GM12878 (cell line): ENCODE results near the gene LIPA. TPM values are rescaled to one million over a fixed set of nuclear protein-coding genes. Genes with fewer than 3 reads are reported as not detected.

Experiments used
- ATAC-seq: fragments of 200-7000 bp; cut with Tn5 transposase; 3 replicates; pipeline ENCODE4 v1.9.1; 2020; ENCODE audit warnings: mild to moderate bottlenecking, moderate library complexity
- BruUV-seq: library from RNA; stranded (reverse); fragments of 400-500 nt; replicated peaks from 2 replicates; lab custom pipeline; 2021; lab: Mats Ljungman, UMichigan
- CTCF ChIA-PET: fragments of 300-600 bp; sonication (Branson Sonifier 250); formaldehyde crosslinking; extraction: SDS; loops from one replicate; lab custom pipeline; 2021; ENCODE audit warnings: inconsistent platforms; lab: Yijun Ruan, JAX
- POLR2A ChIA-PET: fragments of 350-600 bp; formaldehyde crosslinking; extraction: SDS; loops from one replicate; lab custom pipeline; 2021; ENCODE audit warnings: inconsistent platforms; lab: Charles Lee
- RAD21 ChIA-PET: fragments of 300-600 bp; sonication (Branson Sonifier 250); formaldehyde crosslinking; loops from one replicate; lab custom pipeline; 2023; ENCODE audit warnings: antibody characterized with exemption; ENCODE audit not compliant: unreplicated experiment; lab: Charles Lee
- SMC1A ChIA-PET: fragments of 300-600 bp; sonication (Branson Sonifier 250); formaldehyde crosslinking; loops from one replicate; lab custom pipeline; 2023; ENCODE audit not compliant: unreplicated experiment, uncharacterized antibody; lab: Charles Lee
- DNase-seq: peaks from one replicate; pipeline ENCODE4 v3.0.0-alpha.2; 2011; ENCODE audit warnings: low read depth, low spot score
- FAIRE-seq: peaks from 3 replicates; lab custom pipeline; 2011; peaks lifted over from hg19 to GRCh38; lab: Jason Lieb, UNC
- H2AFZ ChIP-seq: 2 replicates; pipeline ENCODE4 v1.6.0; 2011; ENCODE audit warnings: low read depth, low read length, control low read depth; ENCODE audit not compliant: control insufficient read depth
- H3K27ac ChIP-seq: 2 replicates; pipeline ENCODE4 v1.5.1; 2011; ENCODE audit warnings: control low read depth; ENCODE audit not compliant: control insufficient read depth, insufficient read depth
- H3K27me3 ChIP-seq, 2 experiments: replicated peaks in 1 of 2; 2 replicates each; pipeline versions ENCODE4 v1.6.0 to v1.6.1; 2011; ENCODE audit warnings: low read length in 1 of 2; ENCODE audit not compliant: control insufficient read depth in 2 of 2, insufficient read depth in 2 of 2
- H3K36me3 ChIP-seq, 2 experiments: 2 replicates each; pipeline ENCODE4 v1.5.1; 2011; ENCODE audit warnings: low read length in 1 of 2; ENCODE audit not compliant: control insufficient read depth in 2 of 2, insufficient read depth in 2 of 2
- H3K4me1 ChIP-seq: 2 replicates; pipeline ENCODE4 v1.6.1; 2011; ENCODE audit warnings: mild to moderate bottlenecking, low read length, moderate library complexity, mixed read lengths; ENCODE audit not compliant: control insufficient read depth, insufficient read depth
- H3K4me2 ChIP-seq: 2 replicates; pipeline ENCODE4 v1.6.0; 2011; ENCODE audit warnings: control low read depth; ENCODE audit not compliant: control insufficient read depth, insufficient read depth
- H3K4me3 ChIP-seq: fragments of 200-600 bp; sonication (generic); 2 replicates; pipeline ENCODE4 v1.5.1; 2016
- H3K79me2 ChIP-seq: 2 replicates; pipeline ENCODE4 v1.6.0; 2011; ENCODE audit warnings: low read length; ENCODE audit not compliant: control insufficient read depth, insufficient read depth
- H3K9ac ChIP-seq: 2 replicates; pipeline ENCODE4 v1.8.0; 2011; ENCODE audit warnings: low read length, control low read depth, mixed read lengths; ENCODE audit not compliant: control insufficient read depth, insufficient read depth
- H3K9me3 ChIP-seq: replicated peaks from 3 replicates; pipeline ENCODE4 v1.5.1; 2011; ENCODE audit warnings: mild to moderate bottlenecking, low read length; ENCODE audit not compliant: control insufficient read depth, insufficient read depth
- H4K20me1 ChIP-seq: 2 replicates; pipeline ENCODE4 v1.6.0; 2011; ENCODE audit not compliant: control insufficient read depth, insufficient read depth
- ATF7 ChIP-seq: fragments of 450-650 bp; IDR thresholded peaks from 2 replicates; pipeline ENCODE4 v1.6.1; 2016; ENCODE audit warnings: low read depth, mild to moderate bottlenecking
- CBFB ChIP-seq: IDR thresholded peaks from 2 replicates; pipeline ENCODE4 v1.6.1; 2016; ENCODE audit warnings: antibody characterized with exemption, low read depth
- CTCF ChIP-seq, 3 experiments: IDR thresholded peaks in 2 of 3; conservative IDR thresholded peaks in 1 of 3; 2 replicates each; pipeline ENCODE4 v1.5.1; 2011; ENCODE audit warnings: low read depth in 3 of 3, low read length in 3 of 3, mild to moderate bottlenecking in 3 of 3, control low read depth in 2 of 3, moderate library complexity in 2 of 3, inconsistent platforms in 1 of 3, mixed read lengths in 1 of 3; ENCODE audit not compliant: control insufficient read depth in 2 of 3, insufficient read depth in 1 of 3; ENCODE audit errors: extremely low read depth in 1 of 3
- DPF2 ChIP-seq: fragments of 450-650 bp; IDR thresholded peaks from 2 replicates; pipeline ENCODE4 v1.6.1; 2017; ENCODE audit warnings: mild to moderate bottlenecking
- EED ChIP-seq: sonication (generic); IDR thresholded peaks from 2 replicates; pipeline ENCODE4 v1.6.1; 2016; ENCODE audit warnings: antibody characterized with exemption, low read depth
- FOXM1 ChIP-seq: IDR thresholded peaks from 2 replicates; pipeline ENCODE4 v1.6.1; 2012; ENCODE audit warnings: low read depth, mild to moderate bottlenecking, inconsistent platforms, low read length, moderate library complexity
- GATAD2B ChIP-seq: fragments of 450-650 bp; conservative IDR thresholded peaks from 2 replicates; pipeline ENCODE4 v1.6.1; 2017; ENCODE audit warnings: low read depth, mild to moderate bottlenecking, moderate library complexity
- IKZF1 ChIP-seq: fragments of 450-650 bp; conservative IDR thresholded peaks from 2 replicates; pipeline ENCODE4 v1.6.1; 2017; ENCODE audit warnings: antibody characterized with exemption, mild to moderate bottlenecking
- IKZF2 ChIP-seq, 2 experiments: fragments of 450-650 bp; IDR thresholded peaks; 2 replicates each; pipeline ENCODE4 v1.6.1; 2017; ENCODE audit warnings: mild to moderate bottlenecking in 2 of 2, moderate library complexity in 2 of 2
- JUND ChIP-seq: IDR thresholded peaks from 2 replicates; pipeline ENCODE4 v1.6.1; 2012; ENCODE audit warnings: low read depth, mild to moderate bottlenecking, low read length, improper control_type of control experiment, moderate library complexity
- MEF2A ChIP-seq: IDR thresholded peaks from 2 replicates; pipeline ENCODE4 v1.6.1; 2011; ENCODE audit warnings: low read depth, mild to moderate bottlenecking, low read length, moderate library complexity; ENCODE audit not compliant: insufficient read depth
- NKRF ChIP-seq: fragments of 450-650 bp; conservative IDR thresholded peaks from 2 replicates; pipeline ENCODE4 v1.6.1; 2017; ENCODE audit warnings: mild to moderate bottlenecking, moderate library complexity
- RFX5 ChIP-seq: IDR thresholded peaks from 2 replicates; pipeline ENCODE4 v1.6.1; 2011; ENCODE audit warnings: low read depth, low read length, improper control_type of control experiment
- RUNX3 ChIP-seq: IDR thresholded peaks from 2 replicates; pipeline ENCODE4 v1.6.1; 2012; ENCODE audit warnings: low read length, inconsistent platforms
- SMC3 ChIP-seq: IDR thresholded peaks from 2 replicates; pipeline ENCODE4 v1.6.1; 2011; ENCODE audit warnings: low read length, improper control_type of control experiment, borderline replicate concordance
- TCF7 ChIP-seq: IDR thresholded peaks from 2 replicates; pipeline ENCODE4 v1.6.1; 2014; ENCODE audit warnings: antibody characterized with exemption, borderline replicate concordance
- WGBS: methylation state at CpG from one replicate; pipeline ENCODE4 v1.1.6; 2016; ENCODE audit warnings: low lambda C conversion rate; ENCODE audit not compliant: insufficient replicate concordance, insufficient coverage; ENCODE audit errors: missing lambda C conversion rate; 5-methylcytosine and 5-hydroxymethylcytosine counted together
- in situ Hi-C: fragments of 300-500 bp; cut with MboI; formaldehyde crosslinking; loops from 9 replicates; pipeline ENCODE4 v1.14.3; 2018; ENCODE audit warnings: mixed read lengths
- intact Hi-C: fragments of 100-400 bp; cut with micrococcal nuclease; formaldehyde crosslinking; loops from one replicate; pipeline ENCODE4 v1.14.2; 2022; ENCODE audit not compliant: unreplicated experiment
- polyA plus RNA-seq, 11 experiments: library from polyadenylated mRNA; depleted of rRNA in 4 of 11; unstranded in 6 of 11; stranded (reverse) in 5 of 11; fragments of >200 nt; fragmentation: Nextera tagmentation in 4 of 11; fragmentation: Illumina TruSeq in 1 of 11; extraction: Ambion mirVana in 4 of 11; extraction: Trizol in 1 of 11; gene quantifications; 1 replicate in 1 of 11; 2 replicates in 10 of 11; pipeline versions ENCODE4 v1.2.1 to v1.2.3, GENCODE V29; 2011 to 2016; ENCODE audit warnings: inconsistent platforms in 2 of 11, missing spikeins in 2 of 11, low read depth in 1 of 11
- total RNA-seq, 4 experiments: library from RNA; depleted of rRNA in 3 of 4; stranded (reverse); fragments of >200 nt in 3 of 4; fragmentation: Illumina TruSeq in 1 of 4; extraction: Trizol in 1 of 4; gene quantifications; 2 replicates each; pipeline versions ENCODE4 v1.2.1 to v1.2.3, GENCODE V29; 2013 to 2021
- TF ChIP-seq, protein P1 (sequence below): fragments of 450-650 bp; IDR thresholded peaks from 2 replicates; pipeline ENCODE4 v1.6.1; 2017; ENCODE audit warnings: low read depth, mild to moderate bottlenecking, moderate library complexity

Gene LIPA
- total and polyA plus RNA-seq, 10 of the 15 experiments (the other 5 are each of a cell fraction or from before 2014, with no cell fraction given): 31.1 to 50.3 (median 39.5) TPM

GRCh38 chr10:89245802-89246201, 5.8 kb downstream of the LIPA start (continued):
- TF ChIP-seq CTCF (IDR thresholded peaks at IDR 0.05 in 2 of 3, conservative IDR thresholded peaks at IDR 0.05 in 1 of 3; ENCODE audit: control insufficient read depth in 2 of 3, extremely low read depth in 1 of 3, insufficient read depth in 1 of 3, low read depth in 3 of 3, low read length in 3 of 3) (peak; percentile 37 to 52 (median 39); a peak in 5 of 6 replicates), DPF2 (no peak), CBFB (no peak), GATAD2B (no peak), RFX5 (no peak)
- TF ChIP-seq, all 136 proteins: peak for 6

DNA sequence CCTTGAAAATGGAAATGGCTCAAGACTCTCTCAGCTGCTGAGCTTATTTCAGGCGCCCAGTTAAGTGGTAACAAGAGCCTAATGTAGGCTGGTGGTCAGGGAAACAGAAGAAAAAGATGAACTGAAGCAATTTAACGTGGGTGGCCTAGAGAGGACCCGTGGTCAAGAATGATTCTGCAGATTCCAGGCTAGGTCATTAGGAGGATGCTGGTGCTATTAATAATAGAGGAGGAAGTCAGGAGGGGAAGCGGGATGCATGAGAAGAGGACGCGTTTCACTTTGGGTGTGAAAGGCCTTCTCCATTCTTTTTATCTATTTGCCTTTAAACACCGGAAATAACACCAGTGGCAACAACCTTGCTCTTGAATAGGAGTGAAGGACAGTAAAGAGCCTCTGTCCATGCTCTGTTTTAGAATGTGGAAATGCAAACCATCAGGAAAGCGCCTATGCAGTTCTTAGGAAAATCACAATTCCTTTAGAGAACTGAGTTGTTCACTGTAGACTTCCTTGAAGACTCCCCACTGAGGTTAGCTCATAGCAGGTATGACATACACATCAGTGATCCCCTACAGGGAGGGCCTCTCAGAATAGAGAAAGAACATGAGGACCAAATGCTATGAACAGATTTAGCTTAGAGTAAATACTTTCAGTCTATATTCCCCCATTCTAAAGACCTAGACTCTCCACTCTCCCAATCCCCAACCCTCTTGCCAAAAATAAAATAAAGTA, 8.6 kb downstream of the LIPA start:
- no TSS peak for BruUV-seq
- Histone ChIP-seq H3K27me3 (no peaks in the 10 kb centered on the region), H3K9ac (no peak overlapping the region), H4K20me1 (no peaks in the 10 kb centered on the region), H3K9me3 (no peaks in the 10 kb centered on the region), H3K4me3 (peak overlapping the region; percentile 41; the same call in 1 of the 2 replicates), H2AFZ (no peak overlapping the region), H3K79me2 (no peaks in the 10 kb centered on the region), H3K4me2 (peak overlapping the region; percentile 75), H3K4me1 (peaks cover 43% of the 10 kb centered on the region), H3K36me3 (peaks cover 0 to 5% of the 10 kb centered on the region in 2 experiments; a peak in 1 of 4 replicates), H3K27ac (peak overlapping the region; percentile 62)
- intact Hi-C loops (no loop called here), in situ Hi-C loops (no loop called here)
- DNase-seq (no peak), FAIRE-seq (no peak), ATAC-seq (peak; percentile 63)
- ChIA-PET RAD21 (interaction anchor here (0.5 to 3.0 kb wide), 12 partner anchors 8 to 313 kb away, joined by 3 to 18 read pairs (median 4); partner anchors contain the start of genes FAS and LIPA), SMC1A (interaction anchor here (0.5 to 5.2 kb wide), 12 partner anchors 8 to 660 kb away, joined by 3 to 46 read pairs (median 3); partner anchors contain the start of genes IFIT1 and RNLS), POLR2A (interaction anchor here (1.1 to 1.3 kb wide), 2 partner anchors 9 to 225 kb away, joined by 3 to 6 read pairs; partner anchors contain the start of gene LIPA), CTCF (interaction anchor here (0.6 to 7.3 kb wide), 12 partner anchors 8 to 313 kb away, joined by 3 to 92 read pairs (median 4); partner anchors contain the start of gene LIPA)
- 9% methylated on average over 8 of the region's 8 CpGs for WGBS
- 0 out of 2 replicates have a peak, but pooled peaks have one; percentile 11 for TF ChIP-seq TCF7
- 0 out of 2 replicates have a peak, but pooled peaks have one; percentile 28 for TF ChIP-seq MEF2A
- no peak for TF ChIP-seq NKRF
- no peak for TF ChIP-seq ATF7
- peak; percentile 72 for TF ChIP-seq IKZF1
- peak; percentile 65 to 67; a peak in 3 of 4 replicates for TF ChIP-seq IKZF2 (IDR thresholded peaks at IDR 0.05)
- TF ChIP-seq SMC3: no peak
- peak; percentile 75 for TF ChIP-seq RUNX3
- peak; percentile 38; the same call in 1 of the 2 replicates for TF ChIP-seq FOXM1
- TF ChIP-seq, protein P1, sequence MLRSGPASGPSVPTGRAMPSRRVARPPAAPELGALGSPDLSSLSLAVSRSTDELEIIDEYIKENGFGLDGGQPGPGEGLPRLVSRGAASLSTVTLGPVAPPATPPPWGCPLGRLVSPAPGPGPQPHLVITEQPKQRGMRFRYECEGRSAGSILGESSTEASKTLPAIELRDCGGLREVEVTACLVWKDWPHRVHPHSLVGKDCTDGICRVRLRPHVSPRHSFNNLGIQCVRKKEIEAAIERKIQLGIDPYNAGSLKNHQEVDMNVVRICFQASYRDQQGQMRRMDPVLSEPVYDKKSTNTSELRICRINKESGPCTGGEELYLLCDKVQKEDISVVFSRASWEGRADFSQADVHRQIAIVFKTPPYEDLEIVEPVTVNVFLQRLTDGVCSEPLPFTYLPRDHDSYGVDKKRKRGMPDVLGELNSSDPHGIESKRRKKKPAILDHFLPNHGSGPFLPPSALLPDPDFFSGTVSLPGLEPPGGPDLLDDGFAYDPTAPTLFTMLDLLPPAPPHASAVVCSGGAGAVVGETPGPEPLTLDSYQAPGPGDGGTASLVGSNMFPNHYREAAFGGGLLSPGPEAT: 0 out of 2 replicates have a peak, but pooled peaks have one; percentile 24
- TF ChIP-seq EED: peak; percentile 79
- TF ChIP-seq JUND: no peak
